ENCODE measurements around the gene PTPRD. TPM values are rescaled to one million over a fixed set of nuclear protein-coding genes. Genes with fewer than 3 reads are reported as not detected.

Gene PTPRD
- total and polyA plus RNA-seq, 2 of the 4 experiments (the other 2 are of a cell fraction), result 0.07 to 0.18 TPM

- Histone ChIP-seq H4K20me1 (ENCODE audit: insufficient read depth, low read length) (no peaks in the 10 kb centered on the region), H3K27ac (ENCODE audit: insufficient read depth, low read length) (no peak overlapping the region), H3K4me1 (ENCODE audit: control insufficient read depth, insufficient read depth, low read length) (no peaks in the 10 kb centered on the region), H3K36me3 (ENCODE audit: control insufficient read depth, insufficient read depth, low read length) (no peaks in the 10 kb centered on the region), H3K14ac (replicated peaks; ENCODE audit: low read depth, low read length) (no peak overlapping the region), H3K79me1 (ENCODE audit: low read depth in 1 of 2, low read length in 2 of 2) (no peaks in the 10 kb centered on the region), H3K18ac (ENCODE audit: low read depth, low read length) (no peak overlapping the region), H2BK120ac (ENCODE audit: low read depth, low read length) (no peak overlapping the region), H3K9me1 (ENCODE audit: insufficient read depth, low read length) (no peaks in the 10 kb centered on the region), H3K56ac (ENCODE audit: extremely low read depth, insufficient read depth, low read length) (no peak overlapping the region), H3K27me3 (ENCODE audit: control insufficient read depth, insufficient read depth, low read length) (no peaks in the 10 kb centered on the region), H3K23ac (ENCODE audit: low read depth, low read length) (no peak overlapping the region), H3K4ac (ENCODE audit: low read depth, low read length) (no peak overlapping the region), H3K9ac (ENCODE audit: low read depth, low read length) (no peak overlapping the region), H2BK15ac (ENCODE audit: low read depth, low read length) (no peak overlapping the region), H2AFZ (replicated peaks; ENCODE audit: low read length, poor library complexity) (no peak overlapping the region), H3K4me3 (ENCODE audit: insufficient read depth, low read depth, low read length) (no peak overlapping the region), H2AK9ac (replicated peaks; ENCODE audit: low read depth, low read length, poor library complexity) (no peak overlapping the region), H2AK5ac (ENCODE audit: low read depth, low read length) (no peak overlapping the region), H3K4me2 (ENCODE audit: low read depth, low read length) (no peak overlapping the region), H2BK5ac (ENCODE audit: low read depth, low read length, poor library complexity, severe bottlenecking) (no peak overlapping the region), H4K5ac (ENCODE audit: low read depth, low read length) (no peak overlapping the region), H4K8ac (ENCODE audit: low read depth in 2 of 2, low read length in 2 of 2) (no peak overlapping the region), H3K9me3 (ENCODE audit: control insufficient read depth, insufficient read depth, low read length) (no peaks in the 10 kb centered on the region; the same call in 1 of the 2 replicates), H4K91ac (ENCODE audit: insufficient read depth, low read depth, low read length) (no peak overlapping the region), H2BK20ac (ENCODE audit: low read depth, low read length) (no peak overlapping the region)
- ChIA-PET CTCF (no interaction called here), POLR2A (ENCODE audit: unreplicated experiment) (no interaction called here)
- DNase-seq (peak; percentile 0), ATAC-seq (ENCODE audit: low read depth) (peak; percentile 40)
- no TSS peak for BruUV-seq (replicated peaks)
- no peak for TF ChIP-seq RAD21 (IDR thresholded peaks at IDR 0.05; ENCODE audit: low read length)
- WGBS, 2 experiments (ENCODE audit: extremely low coverage in 2 of 2, insufficient read length in 1 of 2), result no CpG with 5 or more reads among the region's 6 CpGs
- dilution Hi-C loops (cut with HindIII; ENCODE audit: low sequenced_read_pairs, unreplicated experiment), result no loop called here
- intact Hi-C loops (cut with micrococcal nuclease), result no loop called here
- in situ Hi-C loops (cut with MboI; ENCODE audit: low sequenced_read_pairs), result no loop called here
These were observed 2052.0 kb downstream of the PTPRD start for GRCh38 chr9:8560560-8561525.
